HEK293T (cell line): Measurements from ENCODE around the gene AICDA.

Experiments
- CTCF ChIA-PET: fragments of 350-600 bp; formaldehyde crosslinking; extraction: SDS; loops from one replicate; lab custom pipeline; 2021; ENCODE audit warnings: antibody characterized with exemption, inconsistent platforms; lab: Yijun Ruan, JAX
- POLR2A ChIA-PET: fragments of 350-600 bp; formaldehyde crosslinking; extraction: SDS; loops from one replicate; lab custom pipeline; 2020; ENCODE audit warnings: antibody characterized with exemption, inconsistent platforms; lab: Yijun Ruan, JAX
- DNase-seq: peaks from one replicate; pipeline ENCODE4 v3.0.0; 2012; ENCODE audit warnings: mixed read lengths; ENCODE audit errors: extremely low spot score
- ARNT ChIP-seq: fragments of 450-650 bp; IDR thresholded peaks from 2 replicates; pipeline ENCODE4 v1.6.1; 2017; ENCODE audit warnings: mild to moderate bottlenecking
- BHLHE40 ChIP-seq: fragments of 450-650 bp; IDR thresholded peaks from 2 replicates; pipeline ENCODE4 v1.6.1; 2016; ENCODE audit warnings: mild to moderate bottlenecking, moderate library complexity, borderline replicate concordance
- CTBP1 ChIP-seq: fragments of 450-650 bp; IDR thresholded peaks from 2 replicates; pipeline ENCODE4 v1.6.1; 2016; ENCODE audit warnings: borderline replicate concordance
- ELF4 ChIP-seq: fragments of 450-650 bp; IDR thresholded peaks from 2 replicates; pipeline ENCODE4 v1.6.1; 2017; ENCODE audit warnings: antibody characterized with exemption
- FOXA1 ChIP-seq: fragments of 450-650 bp; IDR thresholded peaks from 2 replicates; pipeline ENCODE4 v1.6.1; 2016; ENCODE audit warnings: mild to moderate bottlenecking
- FOXK2 ChIP-seq: fragments of 450-650 bp; IDR thresholded peaks from 2 replicates; pipeline ENCODE4 v1.6.1; 2016; ENCODE audit warnings: mild to moderate bottlenecking
- FOXM1 ChIP-seq: fragments of 450-650 bp; IDR thresholded peaks from 2 replicates; pipeline ENCODE4 v1.6.1; 2017; ENCODE audit warnings: mild to moderate bottlenecking, borderline replicate concordance
- HDGF ChIP-seq: fragments of 450-650 bp; IDR thresholded peaks from 2 replicates; pipeline ENCODE4 v1.6.1; 2017; ENCODE audit warnings: antibody characterized with exemption, borderline replicate concordance
- L3MBTL2 ChIP-seq: fragments of 450-650 bp; conservative IDR thresholded peaks from 2 replicates; pipeline ENCODE4 v1.6.1; 2016; ENCODE audit warnings: mild to moderate bottlenecking
- LEF1 ChIP-seq: fragments of 450-650 bp; IDR thresholded peaks from 2 replicates; pipeline ENCODE4 v1.6.1; 2017; ENCODE audit warnings: mild to moderate bottlenecking, borderline replicate concordance
- NFRKB ChIP-seq: fragments of 450-650 bp; IDR thresholded peaks from 2 replicates; pipeline ENCODE4 v1.6.1; 2016; ENCODE audit warnings: mild to moderate bottlenecking, moderate library complexity
- PKNOX1 ChIP-seq: fragments of 450-650 bp; IDR thresholded peaks from 2 replicates; pipeline ENCODE4 v1.6.1; 2016
- SP1 ChIP-seq: fragments of 450-650 bp; IDR thresholded peaks from 2 replicates; pipeline ENCODE4 v1.6.1; 2017
- SUZ12 ChIP-seq: fragments of 450-650 bp; IDR thresholded peaks from 2 replicates; pipeline ENCODE4 v1.6.1; 2016; ENCODE audit warnings: mild to moderate bottlenecking
- TARDBP ChIP-seq: fragments of 450-650 bp; IDR thresholded peaks from 2 replicates; pipeline ENCODE4 v1.6.1; 2016
- ZNF384 ChIP-seq: fragments of 450-650 bp; IDR thresholded peaks from 2 replicates; pipeline ENCODE4 v1.6.1; 2016

The AICDA gene

GRCh38 chr12:8562310-8562709, 50.3 kb downstream of the AICDA start:
- no peak for DNase-seq
- ChIA-PET POLR2A (no interaction called here), CTCF (no interaction called here)
- no peak for TF ChIP-seq ELF4
- TF ChIP-seq FOXK2 = no peak
- no peak for TF ChIP-seq ARNT
- TF ChIP-seq PKNOX1 = no peak
- no peak for TF ChIP-seq SP1
- TF ChIP-seq L3MBTL2 = no peak
- no peak for TF ChIP-seq TARDBP
- no peak for TF ChIP-seq ZNF384
- no peak for TF ChIP-seq CTBP1

GRCh38 chr12:8561011-8561410, 51.6 kb downstream of the AICDA start:
- CTCF ChIA-PET = no interaction called here

GRCh38 chr12:8559676-8560075, 53.0 kb downstream of the AICDA start:
- CTCF ChIA-PET = no interaction called here
- DNase-seq = no peak
- POLR2A ChIA-PET = no interaction called here
- TF ChIP-seq FOXM1 (no peak), FOXK2 (no peak), ELF4 (no peak), LEF1 (no peak), ZNF384 (no peak), FOXA1 (no peak), PKNOX1 (no peak), SP1 (no peak), BHLHE40 (no peak), ARNT (no peak), L3MBTL2 (no peak), TARDBP (no peak), HDGF (no peak), NFRKB (no peak)

More at GRCh38 chr12:8561011-8561410, 51.6 kb downstream of the AICDA start:
- no peak for DNase-seq
- POLR2A ChIA-PET = no interaction called here
- TF ChIP-seq HDGF (no peak), NFRKB (no peak), FOXM1 (no peak), PKNOX1 (no peak), ZNF384 (no peak), SUZ12 (no peak), CTBP1 (no peak), L3MBTL2 (no peak), BHLHE40 (no peak), ARNT (no peak)

GRCh38 chr12:8556531-8557097, 56.0 kb downstream of the AICDA start:
- DNase-seq = no peak
- CTCF ChIA-PET = interaction anchor here (1.0 kb wide), 2 partner anchors 12 to 53 kb away, joined by 3 read pairs; no protein-coding TSS in a partner anchor
- POLR2A ChIA-PET = no interaction called here
- TF ChIP-seq HDGF (no peak), L3MBTL2 (no peak), CTBP1 (no peak), PKNOX1 (no peak), ELF4 (no peak), SP1 (no peak), ARNT (no peak), TARDBP (no peak), LEF1 (no peak), ZNF384 (no peak), BHLHE40 (no peak)

GRCh38 chr12:8554451-8555195, 58.0 kb downstream of the AICDA start:
- TF ChIP-seq L3MBTL2 (no peak), ZNF384 (no peak), FOXA1 (no peak), BHLHE40 (no peak), FOXM1 (no peak)
- CTCF ChIA-PET = no interaction called here
- DNase-seq = no peak
- POLR2A ChIA-PET = no interaction called here

GRCh38 chr12:8553088-8553627, 59.5 kb downstream of the AICDA start:
- CTCF ChIA-PET = interaction anchor here (1.0 kb wide), 1 partner anchor 9 kb away, joined by 5 read pairs; no protein-coding TSS in a partner anchor

More at GRCh38 chr12:8553088-8553627, 59.5 kb downstream of the AICDA start:
- no peak for DNase-seq
- TF ChIP-seq FOXK2 = no peak
- TF ChIP-seq BHLHE40 = no peak
- no peak for TF ChIP-seq ELF4
- no peak for TF ChIP-seq SP1
- no peak for TF ChIP-seq LEF1
- TF ChIP-seq SUZ12 = no peak
- no peak for TF ChIP-seq TARDBP
- TF ChIP-seq HDGF = no peak
- no peak for TF ChIP-seq L3MBTL2
- no peak for TF ChIP-seq FOXM1
- TF ChIP-seq NFRKB = no peak
- TF ChIP-seq ARNT = no peak
- POLR2A ChIA-PET = no interaction called here
